Measurements from ENCODE around the gene CNR2.
"Not testable (repeated sequence)": the region's sequence is repeated elsewhere in the genome, so short reads cannot be mapped to it uniquely, and the experiment has no call there.

Gene CNR2

DNA sequence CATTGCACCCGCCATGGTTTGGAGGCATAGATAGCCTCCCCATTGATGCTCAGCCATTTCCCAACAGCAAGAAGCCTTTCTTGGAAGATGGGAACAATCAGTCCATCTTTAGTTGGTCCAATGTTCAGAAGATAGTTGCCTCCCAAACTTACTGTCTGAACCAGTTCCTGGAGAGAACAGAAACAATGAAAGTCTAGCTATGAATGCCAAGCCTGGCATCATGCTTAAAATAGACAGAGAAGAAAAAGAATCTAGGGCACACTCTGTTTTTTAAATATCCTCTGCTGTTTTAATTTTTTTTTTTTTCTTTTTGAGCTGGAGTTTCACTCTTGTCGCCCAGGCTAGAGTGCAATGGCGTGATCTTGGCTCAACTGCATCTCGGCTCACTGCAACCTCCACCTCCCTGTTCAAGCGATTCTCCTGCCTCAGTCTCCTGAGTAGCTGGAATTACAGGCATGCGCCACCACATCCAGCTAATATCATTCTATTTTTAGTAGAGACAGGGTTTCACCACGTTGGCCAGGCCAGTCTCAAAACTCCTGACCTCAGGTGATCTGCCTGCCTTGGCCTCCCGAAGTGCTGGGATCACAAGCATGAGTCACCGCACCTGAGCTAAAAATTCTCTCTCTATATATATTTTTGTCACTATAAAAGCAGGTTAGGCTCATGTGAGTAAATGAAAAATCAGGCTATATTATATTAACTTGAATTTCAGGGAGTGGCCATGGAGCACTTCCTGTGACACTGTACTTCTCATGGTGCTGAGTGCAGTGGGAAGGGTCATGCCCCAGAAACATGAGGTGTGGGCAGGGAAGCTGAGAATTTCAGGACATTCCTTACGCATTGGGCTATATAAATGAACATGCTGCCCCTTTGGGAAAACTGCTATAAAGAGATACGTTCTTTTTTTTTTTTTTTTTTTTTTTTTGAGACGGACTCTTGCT is 64.2 kb downstream of the CNR2 start:
- no peak for DNase-seq
- TF ChIP-seq POLR2A (IDR thresholded peaks at IDR 0.05; ENCODE audit: low read length), result no peak
- no peak for TF ChIP-seq GATA1 (IDR thresholded peaks at IDR 0.05; ENCODE audit: low read depth, low read length)

DNA sequence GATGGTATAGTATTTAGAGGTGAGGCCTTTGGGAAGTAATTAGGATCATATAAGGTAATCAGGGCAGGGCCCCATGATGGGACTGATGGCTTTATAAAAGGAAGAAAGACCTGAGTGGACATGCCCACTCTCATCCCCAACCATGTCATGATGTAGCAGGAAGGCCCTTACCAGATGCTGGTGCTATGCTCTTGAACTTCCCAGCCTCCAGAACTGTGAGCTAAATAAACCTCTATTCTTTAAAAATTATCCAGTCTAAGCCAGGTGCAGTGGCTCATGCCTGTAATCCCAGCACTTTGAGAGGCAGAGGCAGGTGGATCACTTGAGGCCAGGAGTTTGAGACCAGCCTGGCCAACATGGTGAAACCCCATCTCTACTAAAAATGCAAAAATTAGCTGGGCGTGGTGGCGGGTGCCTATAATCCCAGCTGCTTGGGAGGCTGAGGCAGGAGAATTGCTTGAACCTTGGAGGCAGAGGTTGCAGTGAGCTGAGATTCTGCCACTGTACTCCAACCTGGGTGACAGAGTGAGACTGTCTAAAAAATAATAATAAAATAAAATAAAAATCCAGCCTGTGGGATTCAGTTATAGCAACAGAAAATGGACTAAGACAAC is 65.6 kb downstream of the CNR2 start:
- DNase-seq, result not testable (repeated sequence)

DNA sequence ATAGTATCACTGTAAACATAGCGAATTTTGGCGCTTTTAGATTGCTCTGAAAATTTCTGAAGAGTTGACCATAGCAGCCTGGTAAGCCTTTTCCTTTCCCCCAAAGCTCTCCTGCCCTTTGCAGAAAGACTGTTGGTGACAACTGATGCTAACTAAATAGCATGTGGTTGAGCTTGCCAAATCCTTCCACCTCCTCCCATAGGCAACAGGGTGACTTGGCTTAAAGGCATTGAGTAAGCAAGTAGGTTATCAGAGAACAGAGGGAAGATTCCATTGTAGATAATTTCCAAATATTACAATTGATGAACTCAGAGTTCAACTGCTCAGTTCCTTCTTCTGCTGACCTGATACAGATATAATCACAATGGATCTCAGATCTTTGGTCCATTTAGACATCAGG is 68.0 kb downstream of the CNR2 start:
- DNase-seq, result peak in 1 of 2 experiments; percentile 39
- TF ChIP-seq POLR2A (IDR thresholded peaks at IDR 0.05; ENCODE audit: low read length) (no peak), GATA1 (IDR thresholded peaks at IDR 0.05; ENCODE audit: low read depth, low read length) (no peak)

DNA sequence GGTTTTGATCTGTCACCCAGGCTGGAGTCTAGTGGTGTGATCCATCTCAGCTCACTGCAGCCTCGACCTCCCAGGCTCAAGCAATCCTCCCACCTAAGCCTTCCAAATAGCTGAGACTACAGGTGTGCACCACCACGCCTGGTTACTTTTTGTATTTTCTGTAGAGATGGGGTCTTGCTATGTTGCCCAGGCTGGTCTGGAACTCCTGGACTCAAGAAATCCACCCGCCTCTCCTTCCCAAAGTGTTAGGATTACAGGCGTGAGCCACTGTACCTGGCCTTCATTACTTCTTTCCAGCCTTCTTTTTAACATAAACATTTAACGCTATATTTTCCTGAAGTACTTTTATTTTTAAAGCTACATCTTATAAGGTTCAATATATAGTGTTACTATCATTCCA is 69.5 kb downstream of the CNR2 start:
- DNase-seq, result no peak
- no peak for TF ChIP-seq POLR2A (IDR thresholded peaks at IDR 0.05; ENCODE audit: low read length)
- no peak for TF ChIP-seq GATA1 (IDR thresholded peaks at IDR 0.05; ENCODE audit: low read depth, low read length)

DNA sequence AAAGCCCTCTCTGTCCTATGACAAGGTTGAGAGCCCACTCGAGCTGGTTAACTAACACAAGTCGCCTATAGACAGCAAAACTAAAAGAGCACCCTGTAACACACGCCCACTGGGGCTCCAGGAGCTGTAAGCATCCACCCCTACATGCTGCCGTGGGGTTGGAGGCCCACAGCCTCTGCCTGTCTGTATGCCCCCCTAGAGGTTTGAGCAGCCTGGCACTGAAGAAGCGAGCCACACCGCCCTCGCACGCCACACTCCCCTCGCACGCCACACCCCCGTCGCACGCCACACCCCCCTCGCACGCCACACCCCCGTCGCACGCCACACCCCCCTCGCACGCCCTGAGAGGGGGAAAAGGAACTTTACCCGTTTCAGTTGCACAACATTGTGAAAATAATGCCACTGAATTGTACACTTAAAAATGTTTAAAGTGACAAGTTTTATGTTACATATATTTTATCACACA is 74.7 kb downstream of the CNR2 start:
- TF ChIP-seq POLR2A (IDR thresholded peaks at IDR 0.05; ENCODE audit: low read length) (no peak), GATA1 (IDR thresholded peaks at IDR 0.05; ENCODE audit: low read depth, low read length) (no peak)
- DNase-seq, result peak in 1 of 2 experiments; percentile 86

DNA sequence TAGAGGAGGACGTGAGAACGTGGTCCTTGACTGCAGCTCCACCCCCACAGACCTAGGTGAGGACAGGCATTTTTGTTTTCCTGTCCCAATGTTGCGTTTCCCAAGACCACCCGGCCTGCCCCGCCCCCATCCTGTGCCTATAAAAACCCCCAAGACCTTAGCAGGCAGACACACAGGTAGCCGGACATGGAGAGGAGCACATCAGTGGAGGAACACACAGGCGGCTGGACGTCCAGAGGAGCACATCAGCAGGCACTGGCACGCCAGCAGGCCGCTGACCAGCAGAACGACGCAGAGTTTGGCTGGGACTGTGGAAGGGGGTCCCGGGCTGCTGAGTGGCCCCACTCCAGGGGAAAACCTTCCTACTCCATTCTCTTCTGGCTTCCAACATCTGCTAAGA is 75.3 kb downstream of the CNR2 start:
- DNase-seq, result no peak
- TF ChIP-seq GATA1 (IDR thresholded peaks at IDR 0.05; ENCODE audit: low read depth, low read length) (no peak), POLR2A (IDR thresholded peaks at IDR 0.05; ENCODE audit: low read length) (no peak)

DNA sequence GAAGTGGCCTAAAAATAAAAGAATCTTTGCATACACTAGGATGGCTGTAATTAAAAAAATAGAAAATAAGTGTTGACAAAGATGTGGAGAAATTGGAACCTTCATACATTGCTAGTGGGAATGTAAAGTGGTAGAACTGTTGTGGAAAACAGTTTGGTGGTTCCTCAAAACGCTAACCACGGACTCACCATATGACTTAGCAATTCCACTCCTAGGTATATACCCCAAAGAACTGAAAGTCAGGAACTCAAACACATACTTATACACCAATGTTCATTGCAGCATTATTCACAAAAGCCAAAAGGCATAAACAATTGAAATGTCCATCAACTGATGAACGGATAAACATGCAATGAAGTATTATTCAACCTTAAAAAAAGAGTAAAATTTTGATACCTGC is 77.1 kb downstream of the CNR2 start:
- TF ChIP-seq POLR2A (IDR thresholded peaks at IDR 0.05; ENCODE audit: low read length) (no peak), GATA1 (IDR thresholded peaks at IDR 0.05; ENCODE audit: low read depth, low read length) (no peak)
- no peak for DNase-seq

DNA sequence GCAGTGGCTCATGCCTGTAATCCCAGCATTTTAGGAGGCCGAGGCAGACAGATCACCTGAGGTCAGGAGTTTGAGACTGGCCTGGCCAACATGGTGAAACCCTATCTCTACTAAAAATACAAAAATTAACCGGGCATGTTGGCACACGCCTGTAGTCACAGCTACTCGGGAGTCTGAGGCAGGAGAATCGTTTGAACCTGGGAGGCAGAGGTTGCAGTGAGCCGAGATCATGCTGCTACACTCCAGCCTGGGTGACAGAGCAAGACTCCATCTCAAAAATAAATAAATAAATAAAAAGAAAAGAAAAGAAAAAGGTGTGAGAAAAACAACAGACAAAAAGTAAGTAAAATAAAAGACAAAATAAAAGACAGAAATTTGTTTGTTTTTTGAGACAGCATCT is 79.0 kb downstream of the CNR2 start:
- DNase-seq, result not testable (repeated sequence)

DNA sequence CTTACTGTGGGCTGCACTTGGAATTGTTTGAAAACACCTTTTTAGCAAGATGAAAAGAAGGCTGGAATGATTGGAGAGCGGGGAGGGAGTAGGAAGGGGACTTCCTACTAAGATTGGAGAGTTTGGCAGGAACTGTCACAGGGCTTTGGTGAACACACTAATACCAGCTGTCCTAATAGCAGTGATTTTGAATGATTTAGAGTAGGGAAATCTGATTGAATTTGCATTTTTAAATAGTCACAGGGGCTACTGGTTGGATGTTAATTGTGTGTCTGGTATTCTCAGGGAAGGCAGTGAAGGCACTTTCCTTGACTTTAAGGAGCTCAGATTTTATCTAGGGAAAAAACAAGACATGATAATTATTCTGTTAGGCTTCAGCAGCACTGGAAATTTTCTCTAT is 85.4 kb downstream of the CNR2 start:
- DNase-seq, result no peak
- TF ChIP-seq POLR2A (IDR thresholded peaks at IDR 0.05; ENCODE audit: low read length) (no peak), GATA1 (IDR thresholded peaks at IDR 0.05; ENCODE audit: low read depth, low read length) (no peak)

DNA sequence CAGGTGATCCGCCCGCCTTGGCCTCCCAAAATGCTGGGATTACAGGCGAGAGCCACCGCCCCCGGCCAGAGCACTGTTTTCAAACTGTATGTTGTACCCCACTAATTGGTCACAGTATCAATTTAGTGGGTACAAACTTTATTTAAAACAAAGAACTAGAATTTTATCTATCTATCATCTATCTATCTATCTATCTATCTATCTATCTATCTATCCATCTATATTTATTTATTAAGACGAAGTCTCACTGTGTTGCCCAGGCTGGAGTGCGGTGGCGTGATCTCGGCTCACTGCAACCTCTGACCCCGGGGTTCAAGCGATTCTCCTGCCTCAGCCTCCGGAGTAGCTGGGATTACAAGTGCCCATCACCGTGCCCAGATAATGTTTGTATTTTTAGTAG is 86.6 kb downstream of the CNR2 start:
- DNase-seq, result not testable (repeated sequence)

DNA sequence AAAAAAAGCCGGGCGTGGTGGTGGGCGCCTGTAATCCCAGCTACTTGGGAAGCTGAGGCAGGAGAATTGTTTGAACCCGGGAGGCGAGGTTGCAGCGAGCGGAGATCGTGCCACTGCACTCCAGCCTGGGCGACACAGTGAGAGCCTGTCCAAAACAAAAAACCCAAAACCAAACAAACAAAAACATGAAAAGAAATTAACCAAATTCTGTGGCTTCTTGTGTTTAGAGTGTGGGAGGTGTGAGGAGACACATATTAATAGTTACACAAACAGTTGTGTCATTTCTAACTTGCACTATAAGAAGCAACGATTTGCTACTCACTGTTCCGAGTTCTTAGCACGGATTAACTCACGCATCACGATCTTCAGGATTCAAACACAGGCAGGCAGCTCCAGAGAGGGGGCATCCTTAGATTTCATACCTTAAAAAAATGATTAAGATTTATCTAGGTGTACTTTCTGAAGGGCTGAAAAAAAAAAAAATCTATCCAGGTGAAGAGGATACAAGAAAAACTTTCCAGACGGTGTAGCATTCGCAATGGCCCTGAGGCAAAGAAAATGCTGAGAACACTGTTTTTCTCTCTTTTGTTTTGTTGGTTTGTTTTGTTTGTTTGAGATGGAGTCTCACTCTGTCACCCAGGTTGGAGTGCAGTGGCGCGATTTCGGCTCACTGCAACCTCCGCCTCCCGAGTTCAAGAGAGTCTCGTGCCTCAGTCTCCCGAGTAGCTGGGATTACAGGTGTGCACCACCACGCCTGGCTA is 87.2 kb downstream of the CNR2 start:
- peak in 1 of 2 experiments; percentile 38 for DNase-seq
- TF ChIP-seq GATA1 (IDR thresholded peaks at IDR 0.05; ENCODE audit: low read depth, low read length), result no peak
- no peak for TF ChIP-seq POLR2A (IDR thresholded peaks at IDR 0.05; ENCODE audit: low read length)

DNA sequence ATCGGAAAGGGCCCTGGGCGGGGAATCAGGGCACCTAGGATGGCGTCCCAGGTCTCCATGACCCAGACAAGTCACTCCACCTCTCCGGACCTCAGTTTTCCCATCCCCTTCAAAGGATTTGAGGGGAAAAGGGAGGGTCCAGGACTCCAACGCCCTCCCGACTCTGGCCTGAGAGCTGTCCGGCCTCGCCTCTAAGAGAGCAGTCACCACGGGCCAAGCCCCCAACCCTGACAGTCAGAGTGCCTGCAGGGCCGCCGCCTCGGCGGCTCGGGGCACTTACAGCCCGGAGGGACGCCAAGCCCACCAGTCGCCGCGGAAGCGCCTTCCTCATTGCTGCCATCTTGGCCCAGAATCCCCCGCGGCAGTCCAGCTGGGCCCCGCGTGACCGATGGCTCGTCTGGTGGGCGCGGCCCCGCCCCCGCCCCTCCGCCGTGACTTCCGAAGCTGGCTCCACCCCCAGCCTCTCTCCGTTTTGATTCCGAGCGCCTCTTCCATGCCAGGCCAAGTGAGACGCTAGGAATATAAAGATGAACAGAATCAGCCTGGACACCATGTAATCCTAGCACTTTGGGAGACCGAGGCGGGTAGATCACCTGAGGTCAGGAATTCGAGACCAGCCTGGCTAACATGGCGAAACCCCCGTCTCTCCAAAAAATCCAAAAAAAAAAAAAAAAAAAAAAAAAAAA is 87.9 kb downstream of the CNR2 start, which contains the start of gene HMGCL:
TSS of gene HMGCL (minus strand) at position 354 of the 686 bp plus-strand sequence. CDS start at position 340, 14 bp downstream.
- DNase-seq, result peak; percentile 93 to 95
- no peak for TF ChIP-seq GATA1 (IDR thresholded peaks at IDR 0.05; ENCODE audit: low read depth, low read length)
- TF ChIP-seq POLR2A (IDR thresholded peaks at IDR 0.05; ENCODE audit: low read length), result peak; percentile 95

DNA sequence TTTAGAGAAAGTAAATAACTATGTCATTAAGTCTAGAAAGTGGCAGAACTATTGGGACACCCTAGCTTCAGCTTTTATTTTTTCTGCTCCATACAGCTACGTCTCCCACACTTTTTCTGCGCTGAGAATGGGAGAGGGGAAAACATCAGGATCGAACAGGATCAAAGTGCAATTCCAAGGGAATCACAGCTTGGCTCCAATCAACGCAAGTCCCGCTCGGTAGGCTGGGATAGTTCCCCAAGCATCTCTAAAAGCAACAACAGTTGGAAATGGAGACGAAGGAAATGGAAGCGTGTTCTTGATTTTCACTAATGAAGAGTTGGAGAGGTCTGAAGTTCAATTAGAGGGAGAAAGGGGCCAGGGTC is 88.5 kb downstream of the CNR2 start:
- no peak for DNase-seq
- TF ChIP-seq GATA1 (IDR thresholded peaks at IDR 0.05; ENCODE audit: low read depth, low read length) (no peak), POLR2A (IDR thresholded peaks at IDR 0.05; ENCODE audit: low read length) (no peak)

DNA sequence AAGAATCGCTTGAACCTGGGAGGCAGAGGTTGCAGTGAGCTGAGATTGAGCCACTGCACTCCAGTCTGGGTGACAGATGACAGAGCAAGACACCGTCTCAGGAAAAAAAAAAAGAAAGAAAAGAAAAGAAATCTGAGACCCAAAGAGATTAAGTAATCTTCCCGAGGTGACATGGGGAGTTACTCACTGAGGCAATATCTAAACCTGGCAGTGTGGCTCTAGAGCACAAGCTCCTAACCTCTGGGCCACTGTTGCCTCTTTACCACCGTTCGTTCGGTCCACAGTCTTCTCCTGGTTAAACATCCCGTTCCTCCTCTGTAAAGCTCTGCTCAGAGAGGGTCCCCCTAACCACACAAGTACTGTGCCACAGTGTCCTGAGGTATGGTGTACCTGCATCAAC is 89.4 kb downstream of the CNR2 start:
- DNase-seq, result no peak
- TF ChIP-seq GATA1 (IDR thresholded peaks at IDR 0.05; ENCODE audit: low read depth, low read length), result no peak
- no peak for TF ChIP-seq POLR2A (IDR thresholded peaks at IDR 0.05; ENCODE audit: low read length)

Measured in erythroblast (primary cell).